Stimulated activated CD4-positive, alpha-beta T cell treated with anti-CD3 and anti-CD28 coated beads, Interleukin-15, amount 100 ng/mL, for 24 hours (primary cell): Measurements from ENCODE around the gene KREMEN1.

Experiments
- DNase-seq: peaks from one replicate; pipeline ENCODE4 v3.0.0-alpha.2; 2020

The KREMEN1 gene

GRCh38 chr22:29209624-29209929, 136.7 kb downstream of the KREMEN1 start:
- no peak for DNase-seq

GRCh38 chr22:29211066-29211465, 138.2 kb downstream of the KREMEN1 start:
- no peak for DNase-seq

- DNase-seq = no peak
These were observed 138.6 kb downstream of the KREMEN1 start for GRCh38 chr22:29211466-29211865.

GRCh38 chr22:29212743-29213142, 139.9 kb downstream of the KREMEN1 start:
- no peak for DNase-seq

GRCh38 chr22:29213493-29213892, 140.7 kb downstream of the KREMEN1 start:
- DNase-seq = no peak

GRCh38 chr22:29214232-29214631, 141.4 kb downstream of the KREMEN1 start:
- DNase-seq = no peak

GRCh38 chr22:29215012-29215860, 142.4 kb downstream of the KREMEN1 start:
- no peak for DNase-seq

GRCh38 chr22:29216011-29216872, 143.4 kb downstream of the KREMEN1 start:
- no peak for DNase-seq

GRCh38 chr22:29216873-29217666, 144.2 kb downstream of the KREMEN1 start:
- DNase-seq = no peak
